SHP77 (cell line): ENCODE results near the gene SORCS1.

Experiments
- DNase-seq, 2 experiments: peaks; one replicate each; lab custom pipeline; 2025; lab: John Stamatoyannopoulos, UW

Gene SORCS1

GRCh38 chr10:106655636-106656035 is 508.9 kb downstream of the SORCS1 start:
- no peak for DNase-seq

DNA sequence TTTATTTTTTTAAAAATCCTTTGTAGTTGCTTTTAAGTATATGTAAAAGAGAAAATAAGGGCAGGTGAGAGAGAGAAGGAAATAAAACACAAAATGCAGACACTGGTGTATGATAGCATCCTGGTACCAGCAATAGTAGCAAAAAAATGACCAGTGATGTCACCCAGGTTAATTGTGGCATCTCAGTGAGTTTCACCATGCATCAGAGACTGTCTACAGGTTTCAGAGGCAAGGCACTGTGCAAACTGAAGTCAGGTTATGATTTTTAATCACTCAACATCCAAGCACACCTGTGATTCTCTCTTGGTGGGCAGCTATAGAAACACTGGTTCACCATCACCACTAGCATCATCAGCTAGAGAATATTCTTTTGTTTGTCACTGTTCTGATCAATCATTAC is 509.3 kb downstream of the SORCS1 start:
- no peak for DNase-seq

DNA sequence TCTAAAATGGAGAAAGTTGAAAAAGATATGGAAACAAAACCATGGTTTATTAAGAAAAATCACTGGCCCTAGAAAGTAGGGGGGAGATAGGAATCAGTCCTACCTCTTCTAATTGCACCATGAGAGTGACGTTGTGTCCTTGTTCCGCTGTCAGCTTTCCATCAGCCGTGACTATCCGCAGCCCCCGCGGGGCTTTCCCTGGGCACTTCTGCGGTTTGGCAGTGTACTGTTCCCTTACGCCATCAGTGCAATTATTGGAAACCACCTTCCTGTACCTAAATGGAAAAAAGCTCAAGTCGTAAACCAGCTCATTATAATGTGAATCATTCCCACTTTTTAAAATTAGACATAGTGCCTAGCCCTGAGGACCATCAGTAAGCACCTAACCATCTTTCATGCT is 512.2 kb downstream of the SORCS1 start:
- no peak for DNase-seq

DNA sequence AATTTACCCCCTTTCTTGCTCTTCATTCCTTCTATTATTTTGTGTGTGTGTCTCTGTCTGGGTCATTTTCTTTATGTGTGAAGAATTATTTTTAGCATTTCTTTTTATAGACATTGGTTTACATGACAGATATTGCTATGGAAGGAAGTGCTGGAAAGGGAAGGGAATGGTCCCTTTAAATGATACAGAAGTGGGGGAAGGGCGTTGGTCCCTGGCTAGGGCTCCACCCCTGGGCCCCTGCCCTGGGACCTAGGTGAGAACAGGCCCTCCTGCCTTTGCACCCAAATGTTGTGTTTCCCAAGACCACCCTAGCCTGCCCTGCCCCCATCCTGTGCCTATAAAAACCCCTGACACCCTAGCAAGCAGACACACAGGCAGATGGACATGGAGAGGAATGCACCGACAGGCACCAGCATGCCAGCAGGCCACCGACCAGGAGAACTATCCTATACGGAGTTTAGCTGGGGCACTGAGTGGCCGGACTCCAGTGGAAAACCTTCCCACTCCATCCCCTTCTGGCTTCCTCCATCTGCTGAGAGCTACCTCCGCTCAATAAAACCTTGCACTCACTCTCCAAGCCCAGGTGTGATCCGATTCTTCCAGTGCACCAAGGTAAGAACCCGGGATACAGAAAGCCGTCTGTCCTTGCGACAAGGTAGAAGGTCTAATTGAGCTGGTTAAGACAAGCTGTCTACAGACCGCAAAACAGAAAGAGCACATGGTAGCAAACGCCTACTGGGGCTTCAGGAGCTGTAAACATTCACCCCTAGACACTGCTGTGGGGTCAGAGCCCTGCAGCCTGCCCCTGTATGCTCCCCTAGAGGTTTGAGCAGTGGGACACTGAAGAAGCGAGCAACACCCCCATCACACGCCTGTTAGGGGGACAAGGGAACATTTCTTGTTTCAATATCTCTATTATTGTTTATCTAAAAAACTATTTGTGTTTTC is 515.7 kb downstream of the SORCS1 start:
- DNase-seq, result no peak

GRCh38 chr10:106643473-106643872 is 521.0 kb downstream of the SORCS1 start:
- DNase-seq, result no peak

DNA sequence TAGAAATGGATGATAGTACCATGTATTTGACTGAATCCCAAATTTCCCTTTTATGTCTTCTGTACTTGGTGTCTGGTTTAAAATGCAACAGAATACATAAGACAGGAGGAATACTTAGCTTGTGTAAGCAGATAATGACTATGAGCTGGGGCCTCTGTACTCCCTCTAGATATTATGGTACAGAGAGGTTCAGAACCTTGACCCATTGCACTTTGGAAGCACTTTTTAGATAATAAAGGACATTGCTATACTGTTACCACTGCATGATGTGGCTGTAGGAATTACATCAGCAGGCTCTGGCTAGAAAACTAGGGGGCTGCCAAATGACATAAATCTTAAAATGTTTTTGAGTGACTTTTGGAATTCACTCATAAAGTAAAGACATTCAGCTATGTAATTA is 526.6 kb downstream of the SORCS1 start:
- no peak for DNase-seq

DNA sequence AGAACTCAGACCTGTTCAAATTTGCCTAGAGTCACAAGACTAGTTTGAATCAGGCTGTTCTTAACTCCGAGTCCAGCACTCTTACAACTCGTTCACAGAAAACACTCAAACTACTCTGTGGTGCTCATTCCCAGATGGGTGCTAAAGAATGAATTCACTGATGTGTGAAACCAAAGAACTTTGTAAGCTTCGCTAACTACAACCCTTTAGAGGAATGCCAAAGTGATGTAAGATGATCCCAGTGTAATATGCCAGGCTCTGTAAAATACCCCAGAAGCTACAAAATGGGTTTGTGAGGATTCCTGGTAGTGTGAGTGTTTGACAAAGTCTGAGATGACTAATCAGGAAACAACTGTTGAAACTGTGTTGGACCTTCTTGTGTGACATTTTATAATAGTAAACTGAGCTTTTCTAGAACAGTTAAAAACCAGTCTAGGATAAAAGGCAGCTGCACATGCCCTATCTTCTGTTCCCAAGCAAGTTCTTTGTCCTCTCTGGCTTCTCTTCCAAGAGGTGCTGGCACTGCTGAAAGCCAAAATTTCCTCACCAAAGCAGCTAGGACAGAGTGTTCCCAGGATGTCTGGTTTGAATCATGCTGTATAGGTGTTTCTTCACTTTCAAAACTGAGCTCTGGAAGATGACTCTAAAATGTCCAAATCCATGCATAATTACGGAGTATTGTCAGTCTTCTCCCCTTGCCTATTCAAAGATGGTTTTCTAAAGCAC is 527.6 kb downstream of the SORCS1 start:
- no peak for DNase-seq

DNA sequence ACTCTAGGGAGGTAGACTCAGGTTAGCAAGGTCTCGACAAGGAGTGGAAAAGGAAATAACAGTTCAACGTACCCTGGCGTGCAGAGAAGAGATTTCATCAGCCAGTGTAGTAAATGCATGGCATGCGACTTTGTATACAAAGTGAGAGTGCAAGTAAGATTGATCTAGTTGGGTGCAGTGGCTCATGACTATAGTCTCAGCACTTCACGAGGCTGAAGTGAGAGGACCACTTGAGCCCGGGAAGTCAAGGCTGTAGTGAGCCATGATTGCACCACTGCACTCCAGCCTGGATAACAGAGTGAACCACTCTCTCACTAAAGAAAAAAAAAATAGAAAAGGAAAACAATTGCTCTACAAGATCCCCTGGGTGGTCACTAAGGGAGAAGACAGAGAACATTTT is 528.6 kb downstream of the SORCS1 start:
- no peak for DNase-seq

GRCh38 chr10:106631016-106631702 is 533.3 kb downstream of the SORCS1 start:
- no peak for DNase-seq

DNA sequence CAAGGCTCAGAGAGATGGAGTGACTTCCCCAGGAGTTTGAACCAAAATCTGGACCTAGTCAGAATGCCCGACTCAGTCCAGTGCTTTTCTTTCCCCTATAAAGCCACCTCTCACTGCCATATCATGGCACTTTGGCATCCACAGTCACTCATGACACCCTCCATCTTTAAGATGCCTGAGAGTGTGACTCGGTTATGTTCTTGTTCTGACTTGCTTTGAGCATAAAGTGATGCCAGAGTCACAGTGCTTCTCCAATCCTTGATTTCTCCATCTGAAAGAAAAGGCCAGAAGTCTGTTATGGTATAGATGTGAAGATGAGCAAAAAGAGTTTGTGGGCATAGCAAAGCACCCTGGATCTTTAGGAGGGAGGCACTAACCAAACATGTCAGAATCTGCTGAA is 538.1 kb downstream of the SORCS1 start:
- no peak for DNase-seq

DNA sequence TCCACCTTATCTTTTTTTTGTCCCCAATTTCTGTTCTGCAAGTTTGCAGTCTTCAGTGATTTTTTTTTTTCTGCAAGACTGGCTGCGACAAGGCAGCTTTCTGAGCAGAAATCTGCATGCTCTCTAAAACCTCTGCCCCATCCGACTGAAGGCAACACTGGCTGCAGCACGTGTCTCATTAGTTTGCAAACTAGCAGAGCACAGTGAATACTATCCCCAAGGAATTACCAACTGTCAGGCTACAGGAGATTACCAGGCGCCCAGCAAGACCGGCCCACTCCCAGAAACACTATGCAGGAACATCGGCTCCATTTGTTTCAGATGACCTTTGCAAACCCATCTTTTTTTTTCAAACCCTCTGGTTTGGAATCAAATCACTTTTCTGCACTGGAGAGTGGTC is 538.8 kb downstream of the SORCS1 start:
- DNase-seq, result no peak

DNA sequence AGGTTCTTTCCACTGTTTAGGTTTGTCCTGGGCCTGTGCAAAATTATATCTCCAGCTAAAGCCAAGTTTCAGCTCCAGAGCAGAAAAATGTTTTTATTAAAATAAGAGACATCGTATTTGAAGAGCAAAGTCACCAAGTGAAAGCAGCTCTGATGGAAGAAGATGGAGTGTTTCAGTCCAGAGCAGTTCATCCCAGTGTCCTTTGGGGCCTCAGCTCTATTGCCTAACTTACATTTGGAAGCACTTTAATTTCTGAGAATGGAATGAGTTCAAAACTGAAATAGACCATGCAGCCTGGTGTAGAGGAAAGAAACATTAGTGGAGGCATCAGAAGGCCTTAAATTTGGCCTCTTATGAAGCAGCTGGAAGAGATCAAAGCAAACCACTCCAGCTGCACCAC is 545.2 kb downstream of the SORCS1 start:
- DNase-seq, result no peak

DNA sequence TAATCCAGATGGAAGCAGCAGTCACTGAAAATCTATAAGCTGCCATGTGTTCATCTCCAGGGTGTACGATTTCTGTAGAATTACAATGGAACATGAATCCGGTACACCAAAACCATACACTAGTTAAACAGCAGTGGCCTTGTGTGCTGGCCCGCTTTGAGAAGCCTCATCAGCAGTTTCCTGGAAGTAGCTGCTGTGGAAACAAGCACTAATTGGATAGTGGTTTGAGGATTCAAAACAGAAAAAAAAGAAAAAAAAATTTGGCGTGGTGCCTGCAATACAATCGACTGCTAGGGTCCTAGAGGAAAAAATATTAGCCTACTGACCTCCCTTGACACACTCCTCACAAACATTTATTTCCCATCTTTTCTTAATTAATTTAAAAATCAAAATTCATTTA is 545.9 kb downstream of the SORCS1 start:
- DNase-seq, result no peak

- DNase-seq, result no peak
Measured at GRCh38 chr10:106615081-106615480, 549.4 kb downstream of the SORCS1 start.

GRCh38 chr10:106614293-106614692 is 550.2 kb downstream of the SORCS1 start:
- no peak for DNase-seq

DNA sequence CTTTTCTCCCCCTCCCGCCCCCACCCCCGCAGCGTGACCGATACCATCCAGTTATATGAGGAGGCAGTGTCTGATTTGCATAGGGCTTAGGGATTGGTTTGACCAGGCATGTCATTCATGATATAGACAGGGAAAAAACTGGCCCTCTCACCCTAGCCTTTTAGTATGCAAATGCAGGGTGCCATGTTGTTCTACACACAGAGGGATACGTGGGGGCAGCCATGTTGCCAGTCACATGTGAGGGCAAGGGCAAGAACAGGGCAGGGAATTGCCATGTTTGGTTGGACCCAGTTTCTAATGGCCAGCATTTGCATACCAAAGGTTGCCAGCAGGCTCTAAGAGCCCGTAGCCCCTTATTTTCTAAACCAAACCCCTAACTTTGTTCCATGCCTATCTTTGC is 552.1 kb downstream of the SORCS1 start:
- no peak for DNase-seq

DNA sequence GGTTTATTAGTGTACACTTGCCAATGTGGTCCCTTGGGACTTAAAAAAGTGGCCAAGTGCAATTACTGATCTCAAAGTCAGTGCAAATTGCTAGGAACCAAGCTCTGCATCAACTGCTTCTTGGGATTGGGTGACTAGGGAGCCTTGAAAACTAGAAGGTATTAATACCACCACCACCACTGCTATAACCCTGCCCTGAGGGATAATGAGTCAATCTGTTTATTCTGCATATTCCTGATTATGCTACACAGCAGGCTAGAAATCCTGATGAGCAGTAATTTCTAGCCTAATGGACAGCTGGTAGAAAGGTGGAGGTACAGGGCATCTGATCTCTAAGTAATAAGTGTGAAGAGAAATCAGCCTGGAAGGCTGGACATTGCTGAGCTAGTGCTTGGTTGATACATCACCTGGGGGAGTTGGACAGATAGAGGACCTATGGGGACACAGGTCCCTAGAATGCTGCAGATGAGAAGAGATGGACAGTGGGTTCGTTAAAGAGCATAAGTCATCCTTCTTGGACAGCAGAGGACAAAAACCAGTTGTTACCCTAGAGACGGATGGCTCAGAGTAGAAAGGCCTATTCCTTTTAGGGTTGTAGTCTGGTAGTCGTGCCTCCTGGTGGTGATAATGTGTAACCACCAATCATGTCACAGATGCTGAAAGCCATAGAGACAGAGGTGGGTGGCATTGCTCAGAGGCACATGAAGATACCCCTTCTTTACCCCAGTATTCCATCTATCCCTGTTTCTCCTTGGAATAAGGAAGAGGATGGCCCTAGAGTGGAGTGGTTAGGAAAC is 554.8 kb downstream of the SORCS1 start:
- DNase-seq, result no peak

DNA sequence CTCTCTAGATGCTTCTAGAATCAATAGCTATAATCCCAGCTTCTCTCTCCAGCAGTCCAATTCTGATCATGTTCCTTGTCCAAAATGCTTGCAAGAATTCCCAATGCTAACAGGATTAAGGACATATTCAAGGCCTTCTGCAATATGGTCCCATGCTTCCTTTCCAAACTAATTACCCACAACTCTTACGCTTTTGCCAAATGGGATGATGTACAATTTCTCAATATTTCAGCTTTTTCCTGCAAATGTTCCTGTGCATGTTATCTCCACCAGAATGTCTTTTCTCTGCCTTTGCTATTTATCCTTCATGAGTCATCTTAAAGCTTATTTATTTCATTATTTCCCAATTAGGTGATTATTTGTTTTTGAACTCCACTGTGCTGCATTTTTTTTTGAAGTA is 556.4 kb downstream of the SORCS1 start:
- DNase-seq, result no peak

GRCh38 chr10:106595281-106595680 is 569.2 kb downstream of the SORCS1 start:
- no peak for DNase-seq

GRCh38 chr10:106593876-106594275 is 570.6 kb downstream of the SORCS1 start:
- no peak for DNase-seq

DNA sequence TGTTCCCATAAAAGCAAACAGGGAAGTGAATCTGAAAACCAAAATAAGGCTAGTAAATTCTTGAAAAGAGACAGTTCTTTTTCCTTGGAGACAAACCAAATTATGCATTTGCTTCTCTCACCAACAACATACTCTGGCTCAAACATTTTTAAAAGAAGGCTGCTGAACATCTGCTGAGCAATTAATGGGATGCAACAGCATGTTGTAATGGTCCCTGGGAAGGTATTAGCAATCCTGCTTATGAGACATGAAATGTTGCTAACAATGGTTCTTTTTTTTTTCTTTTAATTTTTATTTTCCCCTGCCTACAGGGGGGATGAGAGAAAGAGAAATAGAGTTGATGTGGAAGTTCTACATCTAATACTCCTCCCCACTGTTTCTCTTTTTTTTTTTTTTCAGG is 572.1 kb downstream of the SORCS1 start:
- DNase-seq, result no peak

- no peak for DNase-seq
Measured at GRCh38 chr10:106582291-106582690, 582.2 kb downstream of the SORCS1 start.
